Upper lobe of left lung (tissue), 4 donors: ENCODE data around the gene CCT5.

Source experiments
- CTCF ChIP-seq, 6 experiments: fragments of 450-650 bp in 4 of 6; fragments of 200-600 bp in 2 of 6; sonication (generic) in 2 of 6; IDR thresholded peaks; one replicate each; pipeline ENCODE4 v1.5.1; 2016 to 2019; ENCODE audit warnings: antibody characterized with exemption in 6 of 6
- POLR2AphosphoS5 ChIP-seq, 2 donors: sonication (generic); formaldehyde crosslinking; IDR thresholded peaks; one replicate each; pipeline ENCODE4 v1.5.1; 2017; ENCODE audit warnings: antibody characterized with exemption in 2 of 2

GRCh38 chr5:10304932-10305331 is 54.9 kb downstream of the CCT5 start:
- TF ChIP-seq CTCF (IDR thresholded peaks at IDR 0.05) (no peak), POLR2AphosphoS5 (IDR thresholded peaks at IDR 0.05) (no peak)
